Hepatocyte (in vitro differentiated cells): ENCODE data around the gene COG7. TPM values are rescaled to one million over a fixed set of nuclear protein-coding genes. Genes with fewer than 3 reads are reported as not detected.

Source experiments
- DNase-seq: peaks from one replicate; pipeline ENCODE4 v3.0.0-alpha.2; 2016; ENCODE audit warnings: low spot score
- H2AFZ ChIP-seq: fragments of 200-600 bp; sonication (generic); 2 replicates; pipeline ENCODE4 v1.6.0; 2016; ENCODE audit warnings: antibody characterized with exemption, mild to moderate bottlenecking
- H3K27ac ChIP-seq: fragments of 200-600 bp; sonication (generic); 2 replicates; pipeline ENCODE4 v1.5.1; 2016; ENCODE audit warnings: mild to moderate bottlenecking
- H3K27me3 ChIP-seq: fragments of 200-600 bp; sonication (generic); 2 replicates; pipeline ENCODE4 v1.6.1; 2016
- H3K36me3 ChIP-seq: fragments of 200-600 bp; sonication (generic); replicated peaks from 2 replicates; pipeline ENCODE4 v1.5.1; 2016; ENCODE audit warnings: low read depth; ENCODE audit not compliant: insufficient read depth
- H3K4me1 ChIP-seq: fragments of 200-600 bp; sonication (generic); 2 replicates; pipeline ENCODE4 v1.5.1; 2016; ENCODE audit warnings: mild to moderate bottlenecking, moderate library complexity; ENCODE audit not compliant: insufficient read depth
- H3K4me2 ChIP-seq: fragments of 200-600 bp; sonication (generic); 2 replicates; pipeline ENCODE4 v1.6.0; 2016
- H3K4me3 ChIP-seq: fragments of 200-600 bp; sonication (generic); 2 replicates; pipeline ENCODE4 v1.5.1; 2016; ENCODE audit warnings: mild to moderate bottlenecking
- H3K79me2 ChIP-seq: fragments of 200-600 bp; sonication (generic); 2 replicates; pipeline ENCODE4 v1.6.0; 2017; ENCODE audit warnings: mild to moderate bottlenecking
- H3K9me2 ChIP-seq: fragments of 200-600 bp; sonication (generic); replicated peaks from 2 replicates; pipeline ENCODE4 v1.6.0; 2017; ENCODE audit warnings: mild to moderate bottlenecking; ENCODE audit not compliant: insufficient read depth
- H3K9me3 ChIP-seq: fragments of 200-600 bp; sonication (generic); 2 replicates; pipeline ENCODE4 v1.5.1; 2016; ENCODE audit warnings: low read depth, mild to moderate bottlenecking
- H4K20me1 ChIP-seq: fragments of 200-600 bp; sonication (generic); 2 replicates; pipeline ENCODE4 v1.6.0; 2016; ENCODE audit warnings: mild to moderate bottlenecking; ENCODE audit not compliant: insufficient read depth, poor library complexity, severe bottlenecking
- EZH2 ChIP-seq: fragments of 200-600 bp; sonication (generic); IDR thresholded peaks from 2 replicates; pipeline ENCODE4 v1.6.1; 2016; ENCODE audit warnings: antibody characterized with exemption, mild to moderate bottlenecking, borderline replicate concordance
- EZH2phosphoT487 ChIP-seq: fragments of 200-600 bp; sonication (generic); IDR thresholded peaks from one replicate; pipeline ENCODE4 v1.6.1; 2018; ENCODE audit warnings: antibody characterized with exemption, mild to moderate bottlenecking, low read depth, moderate library complexity; ENCODE audit not compliant: unreplicated experiment, severe bottlenecking
- WGBS: methylation state at CpG from one replicate; pipeline ENCODE4 v1.1.6; 2016; ENCODE audit warnings: low lambda C conversion rate; ENCODE audit errors: missing lambda C conversion rate; 5-methylcytosine and 5-hydroxymethylcytosine counted together
- polyA plus RNA-seq: library from polyadenylated mRNA; unstranded; fragments of >200 nt; fragmentation: Nextera tagmentation; extraction: Ambion mirVana; gene quantifications from 2 replicates; pipeline ENCODE4 v1.2.1, GENCODE V29; 2016
- total RNA-seq: library from RNA; depleted of rRNA; stranded (reverse); fragments of >200 nt; gene quantifications from 2 replicates; pipeline ENCODE4 v1.2.3, GENCODE V29; 2014
- TF ChIP-seq, protein P1 (sequence below): fragments of 200-600 bp; sonication (generic); IDR thresholded peaks from 2 replicates; pipeline ENCODE4 v1.5.1; 2016; ENCODE audit warnings: antibody characterized with exemption, mild to moderate bottlenecking; ENCODE audit not compliant: poor library complexity

The COG7 gene
- total and polyA plus RNA-seq, 2 experiments from 2014 or later: 13.5 to 15.4 TPM

DNA sequence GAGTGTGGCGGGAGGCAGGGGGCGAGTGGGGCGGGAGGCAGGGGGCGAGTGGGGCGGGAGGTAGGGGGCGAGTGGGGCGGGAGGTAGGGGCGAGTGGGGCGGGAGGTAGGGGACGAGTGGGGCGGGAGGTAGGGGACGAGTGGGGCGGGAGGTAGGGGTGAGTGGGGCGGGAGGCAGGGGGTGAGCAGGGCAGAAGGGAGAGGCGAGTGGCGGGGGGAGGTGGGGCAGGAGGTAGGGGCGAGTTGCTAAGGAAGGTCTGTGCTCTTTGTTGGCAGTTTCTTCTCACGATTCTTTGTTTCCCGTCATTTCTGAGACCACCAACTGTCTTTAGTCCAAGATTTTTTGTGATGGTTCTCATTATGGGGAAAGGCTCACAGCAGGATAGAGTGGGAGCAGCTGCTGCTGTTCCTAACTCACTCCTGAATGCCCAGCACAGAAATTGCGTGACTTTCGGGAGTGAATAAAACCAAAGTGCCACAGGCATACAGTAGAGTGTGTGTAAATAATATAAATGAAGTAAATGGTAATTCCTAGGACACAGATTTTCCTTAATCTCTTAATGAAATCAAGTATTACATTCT is 44.7 kb downstream of the COG7 start:
- no peaks in the 10 kb centered on the region for H3K79me2 ChIP-seq
- H3K27me3 ChIP-seq: no peaks in the 10 kb centered on the region
- TF ChIP-seq, protein P1, sequence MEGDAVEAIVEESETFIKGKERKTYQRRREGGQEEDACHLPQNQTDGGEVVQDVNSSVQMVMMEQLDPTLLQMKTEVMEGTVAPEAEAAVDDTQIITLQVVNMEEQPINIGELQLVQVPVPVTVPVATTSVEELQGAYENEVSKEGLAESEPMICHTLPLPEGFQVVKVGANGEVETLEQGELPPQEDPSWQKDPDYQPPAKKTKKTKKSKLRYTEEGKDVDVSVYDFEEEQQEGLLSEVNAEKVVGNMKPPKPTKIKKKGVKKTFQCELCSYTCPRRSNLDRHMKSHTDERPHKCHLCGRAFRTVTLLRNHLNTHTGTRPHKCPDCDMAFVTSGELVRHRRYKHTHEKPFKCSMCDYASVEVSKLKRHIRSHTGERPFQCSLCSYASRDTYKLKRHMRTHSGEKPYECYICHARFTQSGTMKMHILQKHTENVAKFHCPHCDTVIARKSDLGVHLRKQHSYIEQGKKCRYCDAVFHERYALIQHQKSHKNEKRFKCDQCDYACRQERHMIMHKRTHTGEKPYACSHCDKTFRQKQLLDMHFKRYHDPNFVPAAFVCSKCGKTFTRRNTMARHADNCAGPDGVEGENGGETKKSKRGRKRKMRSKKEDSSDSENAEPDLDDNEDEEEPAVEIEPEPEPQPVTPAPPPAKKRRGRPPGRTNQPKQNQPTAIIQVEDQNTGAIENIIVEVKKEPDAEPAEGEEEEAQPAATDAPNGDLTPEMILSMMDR: no peak
- TF ChIP-seq EZH2 (no peak), EZH2phosphoT487 (no peak)
- no peak overlapping the region for H3K27ac ChIP-seq
- H3K4me3 ChIP-seq: no peak overlapping the region
- no peak for DNase-seq
- no peak overlapping the region for H3K4me2 ChIP-seq
- H3K4me1 ChIP-seq: no peaks in the 10 kb centered on the region
- no peak overlapping the region for H2AFZ ChIP-seq
- no peaks in the 10 kb centered on the region for H3K9me3 ChIP-seq
- WGBS: 92% methylated on average over 4 of the region's 21 CpGs
- H3K36me3 ChIP-seq: no peaks in the 10 kb centered on the region
- no peaks in the 10 kb centered on the region for H4K20me1 ChIP-seq
- no peaks in the 10 kb centered on the region for H3K9me2 ChIP-seq

DNA sequence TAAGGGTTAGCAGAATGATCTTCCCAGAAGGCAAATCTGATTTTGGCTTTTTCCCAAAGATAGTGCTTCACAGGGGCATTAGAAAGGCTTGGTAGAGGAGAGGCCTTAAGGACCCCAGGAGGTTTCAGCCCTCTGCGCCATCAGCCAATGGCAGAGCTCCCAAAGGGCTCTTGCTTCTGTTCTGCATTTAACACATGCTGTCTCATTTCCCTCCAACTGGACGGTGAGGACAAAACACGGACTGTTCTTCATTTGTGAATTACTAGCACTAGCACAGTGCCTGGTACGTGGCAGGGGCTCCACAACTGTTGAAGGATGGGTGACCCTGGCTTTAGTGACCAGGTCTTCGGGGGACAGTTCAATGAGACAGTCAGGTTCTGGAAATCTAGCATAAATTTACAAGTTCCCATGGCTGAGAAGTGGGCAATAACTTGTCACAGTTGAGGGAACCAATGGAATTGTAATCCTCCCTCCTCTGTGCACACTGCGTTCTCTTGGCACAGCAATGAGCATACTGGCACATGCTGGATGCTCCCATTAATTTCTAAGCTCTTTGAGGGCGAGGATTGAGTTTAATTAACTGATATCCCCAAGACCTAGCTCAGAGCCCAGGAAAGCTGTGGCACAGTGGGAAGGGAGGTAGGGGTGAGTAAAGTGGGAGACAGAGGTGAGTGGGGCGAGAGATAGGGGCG is 45.4 kb downstream of the COG7 start:
- Histone ChIP-seq H3K4me3 (no peak overlapping the region), H3K36me3 (no peaks in the 10 kb centered on the region), H3K9me3 (no peaks in the 10 kb centered on the region), H2AFZ (no peak overlapping the region), H3K27ac (no peak overlapping the region), H3K4me2 (no peak overlapping the region), H3K79me2 (no peaks in the 10 kb centered on the region), H3K4me1 (no peaks in the 10 kb centered on the region), H3K27me3 (no peaks in the 10 kb centered on the region), H3K9me2 (no peaks in the 10 kb centered on the region), H4K20me1 (no peaks in the 10 kb centered on the region)
- TF ChIP-seq EZH2phosphoT487: no peak
- no peak for TF ChIP-seq EZH2
- TF ChIP-seq, protein P1: no peak
- DNase-seq: no peak
- WGBS: 92% methylated on average over 9 of the region's 9 CpGs

DNA sequence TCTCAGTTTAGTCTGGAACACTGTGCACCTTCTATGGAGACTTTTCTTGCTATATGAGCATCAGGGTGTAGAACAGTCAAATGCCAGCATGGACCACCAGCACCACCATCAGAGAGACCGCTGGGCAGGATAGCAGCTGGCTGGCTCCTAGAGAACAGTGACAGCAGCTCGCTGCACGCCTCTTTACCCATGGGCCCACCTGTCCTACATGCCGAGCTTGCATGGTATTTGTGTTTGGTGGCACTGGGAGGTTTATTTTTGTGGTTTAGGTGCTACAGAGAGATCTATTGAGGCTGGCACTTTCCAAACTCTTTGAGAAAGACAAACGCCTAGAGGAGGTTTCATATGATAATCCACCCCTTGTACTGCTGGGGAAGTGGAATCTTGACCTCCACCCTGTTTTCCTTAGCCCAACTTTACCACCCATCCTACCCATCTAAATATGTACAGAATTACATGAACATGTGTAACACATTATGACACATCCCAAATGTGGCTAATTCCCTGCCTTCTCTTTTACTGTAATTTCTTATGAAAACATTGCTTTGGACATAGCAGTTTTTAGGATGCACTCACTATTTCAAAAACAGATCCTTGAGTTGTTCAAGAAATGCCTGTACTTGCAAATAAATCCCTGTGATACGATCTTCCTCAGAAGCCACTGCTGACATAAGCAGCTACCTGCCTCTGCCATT is 46.3 kb downstream of the COG7 start:
- Histone ChIP-seq H3K9me2 (no peaks in the 10 kb centered on the region), H4K20me1 (no peaks in the 10 kb centered on the region), H3K4me2 (no peak overlapping the region), H3K9me3 (no peaks in the 10 kb centered on the region), H3K4me1 (no peaks in the 10 kb centered on the region), H3K79me2 (no peaks in the 10 kb centered on the region), H3K36me3 (no peaks in the 10 kb centered on the region), H2AFZ (no peak overlapping the region), H3K27me3 (no peaks in the 10 kb centered on the region), H3K27ac (no peak overlapping the region), H3K4me3 (no peak overlapping the region)
- no peak for TF ChIP-seq EZH2phosphoT487
- TF ChIP-seq, protein P1: no peak
- no peak for TF ChIP-seq EZH2
- WGBS: 96% methylated on average over 6 of the region's 6 CpGs
- no peak for DNase-seq
